IPS-NIHi11 (cell line): ENCODE data around the gene IPCEF1.

Experiments used
- DNase-seq: peaks from one replicate; pipeline ENCODE4 v3.0.0; 2012; ENCODE audit warnings: mixed read lengths, low spot score

Gene IPCEF1

DNA sequence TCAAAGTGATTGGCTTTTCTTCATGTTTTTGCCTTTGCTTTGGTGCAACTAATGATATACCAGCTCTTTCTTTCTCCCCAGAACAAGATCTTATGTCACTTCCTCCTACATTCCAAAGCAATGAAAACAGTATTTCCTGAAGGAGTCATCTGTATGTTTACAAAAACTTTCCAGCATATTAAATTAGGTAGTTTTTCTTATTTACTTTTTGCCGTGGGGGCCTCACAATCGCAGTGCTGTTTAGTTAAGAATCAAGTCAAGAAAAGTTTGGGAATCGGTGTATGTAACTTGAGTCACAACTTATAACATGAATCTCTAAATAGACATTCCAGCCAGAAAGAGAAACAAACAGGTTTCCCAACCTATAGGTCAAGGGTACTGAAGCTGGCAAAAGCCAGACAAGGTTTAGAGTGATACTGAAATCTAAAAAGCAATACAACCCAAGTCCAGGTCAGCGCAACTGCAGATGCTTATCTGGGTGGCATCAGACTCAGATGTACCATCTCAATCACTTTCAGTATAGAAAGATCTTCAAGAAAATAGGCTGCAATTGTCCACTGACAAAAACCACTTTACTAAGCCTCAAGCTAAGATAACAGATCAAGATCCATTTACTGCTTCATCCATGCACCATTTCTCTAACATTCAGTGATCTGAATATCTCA is 63.6 kb downstream of the IPCEF1 start:
- no peak for DNase-seq

DNA sequence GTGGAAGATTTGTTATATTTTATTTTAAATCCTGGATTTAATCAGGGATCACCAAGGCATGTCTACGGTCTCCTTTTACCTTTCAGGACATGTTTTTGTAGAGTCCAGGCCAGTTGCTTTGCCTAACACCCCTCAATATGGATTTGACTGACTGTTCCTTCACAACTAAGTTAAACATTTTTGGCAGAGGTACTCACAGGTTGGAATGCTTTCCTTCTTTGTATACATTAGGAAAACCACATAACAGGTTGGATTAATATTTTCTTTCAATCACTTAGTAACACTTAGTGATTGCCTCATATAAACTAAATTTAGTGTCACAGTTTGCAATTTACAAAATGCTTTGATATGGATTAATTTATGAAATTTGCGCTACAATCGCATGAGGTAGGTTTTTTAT is 64.5 kb downstream of the IPCEF1 start:
- no peak for DNase-seq

DNA sequence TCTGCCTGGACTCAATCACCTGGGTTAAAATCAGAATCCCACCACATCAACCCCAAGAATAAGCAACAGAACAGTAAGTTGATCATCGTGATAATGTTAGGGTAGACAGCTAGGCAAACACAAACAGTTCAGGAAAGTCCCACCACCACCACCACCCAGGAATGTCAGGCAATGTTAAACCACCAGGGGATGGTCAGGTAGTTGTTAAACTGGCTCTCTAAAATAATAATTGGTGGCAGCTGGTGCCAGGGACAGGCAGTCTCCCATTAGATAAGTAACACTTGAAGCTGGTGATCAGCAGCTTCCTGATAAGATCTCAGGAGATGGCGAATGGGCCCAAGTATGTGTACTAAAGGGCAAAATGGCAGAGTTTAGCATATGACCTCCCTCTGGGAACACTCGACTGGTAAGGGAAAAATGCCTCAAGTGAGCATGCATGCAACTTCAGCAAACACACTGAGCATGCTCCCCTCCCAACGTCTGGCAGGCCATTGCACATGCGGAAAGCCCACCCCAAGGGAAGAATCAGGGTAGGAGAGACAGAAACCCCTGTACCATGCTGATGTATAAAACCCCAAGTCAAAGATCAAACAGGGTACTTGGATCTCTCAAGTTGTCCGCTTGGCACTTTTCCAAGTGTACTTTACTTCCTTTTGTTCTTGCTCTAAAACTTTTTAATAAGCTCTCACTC is 66.6 kb downstream of the IPCEF1 start:
- no peak for DNase-seq

DNA sequence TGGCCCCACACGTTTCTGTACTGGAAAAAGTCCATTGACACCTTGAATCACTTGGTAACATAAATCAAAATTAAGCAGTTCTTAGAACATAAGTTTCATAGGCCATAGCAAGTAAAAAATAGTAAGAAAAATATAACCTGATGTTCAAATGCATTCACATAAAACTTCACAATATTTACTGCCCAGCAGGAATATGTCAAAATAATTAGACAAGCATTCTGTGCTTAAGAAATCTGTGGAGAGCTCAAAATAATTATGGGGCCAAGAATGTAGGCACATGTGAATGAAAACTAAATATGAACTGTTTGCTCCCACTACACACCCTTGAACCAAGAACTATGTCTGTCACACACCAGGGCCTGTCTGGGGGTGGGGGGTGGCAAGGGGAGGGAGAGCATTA is 70.8 kb downstream of the IPCEF1 start:
- DNase-seq: no peak

DNA sequence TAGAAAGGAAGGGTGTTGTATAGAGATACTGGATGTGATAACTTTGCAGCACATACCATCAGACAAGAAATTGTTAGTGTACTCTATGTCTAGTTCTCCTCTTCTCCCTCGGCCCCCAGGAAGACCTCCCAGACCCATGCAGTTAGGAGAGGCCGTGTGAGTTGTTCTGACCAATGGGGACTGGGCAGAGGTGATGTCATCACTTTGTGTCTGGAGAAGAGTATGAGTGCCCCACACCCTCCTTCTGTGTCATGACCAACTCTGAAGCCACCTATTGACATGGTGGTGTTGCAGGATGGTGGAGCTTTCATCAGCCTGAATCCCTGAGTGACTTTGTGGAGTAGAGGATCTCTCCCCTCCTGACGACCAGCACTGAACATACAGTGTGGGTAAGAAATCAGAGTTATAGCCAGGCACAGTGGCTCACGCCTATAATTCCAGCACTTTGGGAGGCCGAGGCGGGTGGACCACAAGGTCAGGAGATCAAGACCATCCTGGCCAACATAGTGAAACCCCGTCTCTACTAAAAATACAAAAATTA is 72.2 kb downstream of the IPCEF1 start:
- DNase-seq: no peak

DNA sequence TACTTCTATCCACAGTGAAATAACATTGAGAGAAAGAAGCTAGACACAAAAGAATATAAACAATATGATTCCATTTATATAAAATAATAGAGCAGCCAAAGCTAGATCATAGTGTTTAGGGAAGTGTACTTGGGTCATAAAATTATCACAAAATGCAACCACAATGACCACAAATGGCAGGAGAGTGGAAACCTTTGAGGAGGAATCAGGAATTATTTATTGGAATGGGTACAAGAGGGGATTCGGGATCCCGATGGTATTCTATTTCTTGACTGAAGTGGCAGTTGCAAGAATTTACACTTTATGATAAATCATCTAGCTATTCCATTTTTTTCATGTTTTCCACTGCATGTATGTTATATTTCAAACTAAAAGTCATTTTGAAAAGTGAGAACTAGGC is 76.1 kb downstream of the IPCEF1 start:
- DNase-seq: no peak

DNA sequence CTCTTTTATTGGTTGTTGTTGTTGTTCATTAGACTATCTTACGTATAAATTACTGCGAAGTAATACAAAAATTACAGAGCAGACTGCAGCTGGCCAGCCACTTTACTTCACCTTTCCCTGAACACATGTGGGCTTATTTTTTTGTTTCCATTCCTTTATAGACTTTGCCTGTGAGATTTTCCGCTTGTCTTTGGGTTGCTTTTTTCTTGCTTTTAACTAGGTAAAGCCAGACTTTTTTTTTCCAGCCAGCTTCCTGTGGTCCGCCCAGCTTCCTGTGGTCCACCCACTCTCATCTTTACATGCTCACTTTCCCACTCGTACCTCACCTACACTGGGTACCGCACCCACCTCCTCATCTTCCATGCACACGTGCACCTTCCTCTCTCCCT is 79.0 kb downstream of the IPCEF1 start:
- DNase-seq: no peak

DNA sequence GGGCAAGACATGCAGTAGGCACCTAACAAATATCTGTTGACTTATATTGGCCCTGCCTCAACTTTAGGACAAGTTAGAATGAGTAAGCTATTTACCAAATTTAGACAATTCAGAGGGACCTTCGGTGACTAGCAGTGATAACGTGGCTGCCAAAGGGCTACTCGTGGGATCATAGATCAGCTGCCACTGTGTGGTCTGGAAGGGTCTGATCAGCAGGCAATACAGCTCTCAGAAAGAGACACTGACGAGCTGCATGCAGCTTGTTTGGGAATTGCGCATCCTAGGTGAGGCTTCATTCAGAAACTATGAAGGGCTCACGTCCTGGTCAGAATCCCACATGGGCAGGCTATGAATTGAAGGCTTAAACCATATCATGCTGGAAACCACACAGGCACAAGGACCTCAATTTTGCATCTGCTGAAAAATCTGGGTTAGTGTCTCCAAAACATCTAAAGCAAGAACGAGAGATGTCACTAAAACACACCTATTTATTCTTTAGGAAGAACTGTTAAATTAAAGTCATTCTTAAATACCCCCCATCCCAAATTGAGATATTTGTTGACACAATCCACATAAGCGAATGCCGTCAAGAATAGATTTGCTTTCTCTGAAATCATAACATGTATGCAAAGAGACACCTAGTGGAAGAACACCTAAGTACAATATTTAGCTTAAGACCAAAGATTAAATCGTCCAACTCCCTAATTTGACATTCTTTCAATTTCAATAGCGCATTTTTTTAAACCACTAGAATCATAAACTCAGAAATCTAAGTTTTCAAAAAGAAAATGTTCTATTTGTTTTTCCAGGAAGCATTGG is 79.6 kb downstream of the IPCEF1 start:
- DNase-seq: no peak

DNA sequence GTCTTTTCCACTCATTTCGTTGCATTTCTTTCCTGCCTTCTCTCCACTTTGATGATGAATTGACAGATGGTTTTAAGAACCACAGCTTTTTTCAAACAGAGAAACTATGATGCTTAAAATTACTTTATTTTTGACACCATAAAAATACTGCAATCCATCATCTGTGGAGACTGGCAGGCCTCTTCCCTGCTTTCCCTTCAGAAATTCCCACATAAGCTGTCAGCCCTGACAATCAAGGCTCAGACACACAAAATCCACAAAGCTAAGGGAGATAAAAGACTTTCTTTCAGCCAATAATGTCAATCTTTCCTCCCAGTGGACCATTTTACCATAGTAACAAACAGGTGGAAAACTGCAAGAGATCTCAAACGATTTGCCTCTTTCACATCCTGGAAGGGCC is 82.4 kb downstream of the IPCEF1 start:
- no peak for DNase-seq

DNA sequence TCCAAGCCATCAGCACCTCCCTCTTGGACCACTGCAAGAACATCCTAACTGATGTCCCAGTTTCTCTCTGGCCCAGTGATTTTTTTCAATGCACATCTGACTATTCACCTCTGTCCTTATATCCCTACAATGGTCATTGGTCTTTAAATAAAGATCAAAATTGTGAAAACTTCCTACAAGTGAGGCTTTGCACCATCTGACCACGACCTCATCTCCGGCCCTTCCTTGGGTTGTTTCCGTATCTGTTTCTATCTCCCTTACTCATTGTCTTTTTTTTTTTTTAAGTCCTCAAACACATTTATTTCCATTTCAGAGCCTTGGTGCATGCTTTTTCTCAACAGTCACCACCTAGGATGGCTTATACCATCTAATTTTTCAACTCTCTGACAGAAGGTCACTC is 88.1 kb downstream of the IPCEF1 start:
- DNase-seq: no peak

DNA sequence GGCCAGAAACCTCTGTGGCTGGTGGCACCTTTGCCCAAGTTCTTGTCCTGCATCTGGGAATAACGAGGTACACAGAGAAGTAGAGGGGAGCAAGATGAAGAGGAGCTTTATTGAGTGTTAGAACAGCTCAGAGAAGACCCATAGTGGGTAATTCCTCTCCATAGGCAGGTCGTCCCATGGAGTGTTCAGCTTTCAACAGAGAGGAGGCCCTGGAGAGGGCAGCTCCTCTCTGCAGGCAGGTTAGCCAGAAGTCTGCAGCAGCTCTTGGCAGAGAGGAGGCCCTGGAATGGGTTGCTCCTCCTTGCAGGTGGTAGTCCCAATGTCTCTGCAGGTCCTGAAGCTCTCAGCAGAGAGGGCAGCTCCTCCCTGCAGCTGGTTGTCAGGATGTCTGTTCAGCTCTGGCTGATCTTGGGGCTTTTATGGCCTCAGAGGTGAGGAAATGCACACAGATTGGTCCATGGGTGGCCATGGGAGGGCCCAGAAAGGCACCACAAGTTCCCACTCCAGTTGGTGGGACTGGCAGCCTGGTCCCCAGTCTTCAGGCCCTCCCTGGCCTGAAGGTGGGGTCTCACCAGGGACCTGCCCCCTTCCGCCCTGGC is 89.0 kb downstream of the IPCEF1 start:
- DNase-seq: no peak

DNA sequence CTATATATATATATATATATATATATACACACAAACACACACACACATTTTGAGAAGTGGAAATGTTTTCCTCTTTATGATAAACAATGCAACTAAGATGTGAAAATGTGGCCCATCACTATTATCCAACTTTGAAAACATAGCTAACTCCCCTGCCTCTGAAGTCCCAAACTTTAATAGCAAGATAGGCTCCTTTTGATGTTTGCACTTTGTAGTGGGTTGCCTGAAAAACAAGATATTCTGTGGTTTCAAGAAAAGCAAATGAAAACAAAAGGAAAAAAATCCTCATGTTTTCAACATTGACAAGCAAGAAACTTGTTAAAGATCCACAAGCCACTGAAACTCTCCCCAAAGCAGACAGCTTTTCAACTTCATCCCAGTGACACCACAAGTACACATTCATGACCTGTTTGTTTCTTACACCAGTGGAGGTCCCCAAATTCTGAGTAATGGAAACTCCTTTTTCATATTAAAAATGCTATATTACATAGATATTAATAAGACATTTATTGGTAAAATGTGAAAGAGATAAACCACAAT is 90.0 kb downstream of the IPCEF1 start:
- DNase-seq: no peak

DNA sequence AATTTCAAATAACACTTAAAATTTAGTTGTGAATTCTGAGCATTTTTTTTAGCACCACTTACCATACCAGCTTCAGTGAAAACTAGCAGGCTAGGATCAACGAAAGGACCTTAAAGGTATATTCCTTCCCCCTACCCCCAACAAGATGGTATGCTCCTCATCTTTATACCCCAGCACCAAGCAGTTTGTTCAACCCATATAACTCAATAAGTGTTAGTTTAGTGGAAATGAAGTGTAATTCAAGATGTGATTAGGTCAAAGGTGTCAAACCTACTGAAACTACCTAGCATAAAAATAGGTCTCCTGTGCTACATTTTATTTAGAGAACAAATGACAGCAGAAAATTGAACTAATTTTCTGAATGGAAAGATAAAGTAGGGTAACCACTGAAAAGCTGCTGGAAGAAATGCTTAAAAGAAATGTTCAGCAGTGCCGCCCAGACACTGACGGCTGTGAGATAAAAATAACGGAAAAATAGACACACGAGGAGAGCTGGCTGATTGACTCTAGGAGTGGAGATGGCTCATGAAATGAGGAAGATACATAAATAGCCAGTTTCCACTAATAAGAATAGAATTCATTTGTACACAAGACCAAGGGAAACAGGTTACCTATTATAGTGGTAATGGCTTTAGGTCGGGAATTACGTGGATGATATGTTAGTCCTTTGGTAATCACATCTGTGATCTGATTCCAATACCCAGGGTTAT is 94.8 kb downstream of the IPCEF1 start:
- no peak for DNase-seq

DNA sequence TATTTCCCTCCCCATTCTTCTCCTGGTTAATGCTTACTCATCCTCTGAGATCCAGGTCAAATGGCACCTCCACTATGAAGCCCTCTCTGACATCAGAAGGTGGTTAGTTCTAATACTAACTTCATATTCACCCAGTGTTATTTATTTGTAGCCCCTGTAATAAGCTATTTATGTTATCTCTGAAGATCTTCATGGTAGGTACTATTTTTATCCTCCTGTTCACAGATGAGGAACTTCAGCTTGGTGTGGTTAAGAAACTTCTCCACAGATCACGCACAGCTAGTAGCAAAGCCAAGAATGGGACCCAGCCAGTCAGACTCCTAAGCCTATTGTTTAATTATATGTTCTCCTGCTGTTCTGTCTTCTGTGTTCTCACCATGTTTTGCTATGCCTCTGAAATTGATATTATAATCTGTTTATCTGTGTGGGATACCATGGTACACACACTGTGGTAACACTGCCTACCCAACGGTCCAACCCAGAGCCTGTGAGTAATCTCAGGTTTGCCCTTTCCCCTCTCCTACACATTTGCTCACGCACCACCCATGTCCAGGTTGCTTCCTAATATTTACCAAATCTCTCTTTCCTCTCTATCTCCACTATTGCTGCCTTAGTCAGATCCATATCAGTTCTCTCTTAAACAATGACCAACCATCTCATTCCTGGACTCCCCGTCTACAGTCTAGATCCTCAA is 98.4 kb downstream of the IPCEF1 start:
- DNase-seq: no peak

DNA sequence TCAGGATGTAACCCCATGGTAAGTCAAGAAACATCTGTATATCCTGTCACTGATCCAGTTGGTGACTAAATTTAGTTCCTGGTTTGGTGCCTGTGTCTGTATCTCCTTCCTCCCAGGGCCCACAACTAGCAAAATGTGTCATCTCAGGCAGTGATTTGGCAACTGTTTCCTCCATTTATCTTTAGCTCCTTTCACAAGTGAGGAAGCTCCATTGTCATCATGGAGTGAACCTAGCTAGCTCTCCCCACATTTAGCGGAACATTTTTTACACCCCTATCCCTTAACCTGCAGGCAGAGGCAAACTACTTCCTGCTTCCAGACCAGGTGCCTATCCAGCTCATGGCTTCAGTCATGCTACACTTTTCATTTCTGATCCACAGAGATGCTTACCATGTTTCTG is 99.5 kb downstream of the IPCEF1 start:
- DNase-seq: no peak

DNA sequence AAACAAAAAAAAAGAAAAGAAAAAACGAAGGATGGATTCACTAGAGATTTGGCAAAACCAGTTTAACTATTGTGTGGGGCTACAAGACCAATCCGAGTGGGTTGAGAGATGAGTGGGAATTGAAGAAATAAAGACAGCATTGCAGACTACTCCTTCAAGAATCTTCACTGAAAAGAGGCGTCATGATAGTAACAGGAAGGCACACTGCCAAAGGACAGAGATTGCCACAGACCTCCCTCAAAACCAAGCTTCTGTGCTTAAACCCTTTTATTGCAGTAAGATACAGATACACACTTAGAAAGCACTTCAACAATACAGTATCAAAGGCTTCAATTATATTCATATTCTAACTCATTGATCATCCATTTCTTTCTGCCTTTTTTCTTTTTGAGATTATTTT is 103.9 kb downstream of the IPCEF1 start:
- no peak for DNase-seq

DNA sequence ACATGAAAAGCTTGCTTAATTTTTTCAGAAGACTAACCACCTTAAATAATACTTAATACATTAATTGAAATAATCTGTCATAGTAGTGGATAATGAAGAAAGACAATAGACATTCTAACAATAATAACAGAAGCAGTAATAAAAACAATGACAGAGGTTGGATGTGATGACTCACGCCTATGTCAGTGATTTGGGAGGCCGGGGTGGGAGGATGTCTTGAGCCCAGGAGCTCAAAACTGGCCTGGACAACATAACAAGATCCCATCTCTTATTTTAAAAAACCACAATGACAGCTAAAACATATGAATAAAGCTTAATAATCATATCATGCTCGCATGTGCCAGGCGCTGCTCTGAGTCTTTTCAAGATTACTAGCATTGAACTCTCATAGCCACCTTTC is 105.5 kb downstream of the IPCEF1 start:
- DNase-seq: no peak

DNA sequence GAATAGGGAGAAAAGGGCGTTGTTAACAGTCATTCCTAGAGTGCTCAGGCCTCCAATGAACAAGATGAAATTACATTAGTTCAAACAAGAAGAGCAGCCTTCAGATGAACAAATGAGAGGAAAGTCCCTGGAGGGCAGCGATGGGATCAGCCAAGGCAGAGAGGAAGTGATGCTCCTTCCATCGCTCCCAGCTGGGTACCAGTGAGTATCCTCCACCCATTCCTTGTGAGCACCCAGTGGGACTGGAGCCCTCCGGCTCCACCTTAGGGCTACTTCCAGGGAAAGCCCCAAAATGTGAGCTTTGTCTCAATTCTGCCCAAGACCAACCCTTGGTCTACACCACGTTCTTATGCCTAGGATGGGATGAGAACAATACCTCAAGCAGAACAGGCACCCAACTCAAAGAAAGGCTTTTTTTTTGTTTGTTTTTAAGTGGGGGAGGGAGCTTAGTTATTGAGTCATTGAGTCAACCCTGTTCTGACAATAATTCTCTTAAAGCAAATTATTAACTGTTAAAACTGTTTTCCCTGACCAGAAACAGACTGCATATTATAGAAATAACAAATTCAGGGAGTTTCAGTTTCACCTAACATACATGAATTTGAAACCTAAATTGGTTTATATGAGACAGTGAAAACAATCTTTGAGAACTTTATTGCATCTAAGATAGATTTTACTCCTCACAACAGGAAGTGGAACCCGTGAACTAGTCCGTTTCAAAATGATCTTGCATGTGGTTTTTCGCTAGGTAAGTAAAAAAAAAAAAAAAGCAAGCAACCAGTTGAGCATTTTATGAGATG is 106.9 kb downstream of the IPCEF1 start:
- no peak for DNase-seq

DNA sequence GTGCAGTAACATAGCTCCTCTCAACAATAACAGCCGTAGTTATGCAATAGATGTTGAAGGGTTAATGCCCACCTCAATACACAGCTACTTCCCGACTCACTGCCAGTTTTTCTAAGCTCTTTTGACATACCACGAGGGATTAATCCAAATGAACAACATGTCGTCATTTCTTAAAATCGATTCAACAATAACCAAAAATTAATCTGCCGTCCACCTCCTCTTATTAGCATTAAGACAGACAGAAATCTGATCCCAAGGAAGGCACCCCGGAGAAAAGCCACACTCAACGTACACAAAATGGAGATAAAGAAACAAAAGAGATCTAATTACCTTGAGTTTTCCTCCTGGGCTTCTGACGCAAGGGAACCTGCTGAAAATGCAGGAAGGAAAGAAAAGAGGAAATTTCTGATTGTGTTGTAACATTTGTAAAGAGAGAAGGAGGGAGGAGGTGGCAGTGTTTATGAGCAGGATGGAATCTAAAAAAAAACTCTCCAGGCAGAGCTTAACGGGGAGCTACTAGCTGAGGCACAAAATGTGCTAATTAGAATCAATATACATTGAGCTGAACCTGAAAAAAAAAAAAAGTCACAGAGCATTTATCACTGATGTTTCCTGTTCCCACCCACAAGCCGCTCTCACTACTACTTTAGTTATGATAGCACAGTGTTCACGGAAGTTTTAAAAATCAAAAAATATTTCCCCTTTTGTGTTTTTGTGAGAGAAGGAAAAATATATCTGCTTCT is 109.3 kb downstream of the IPCEF1 start:
- DNase-seq: peak; percentile 20
